Sigmoid colon (tissue), 4 donors: ENCODE data around the gene ZNF521.

Experiments
- CTCF ChIP-seq, 4 experiments: fragments of 450-650 bp in 3 of 4; fragments of 200-600 bp in 1 of 4; IDR thresholded peaks; one replicate each; pipeline ENCODE4 v1.5.1; 2016 to 2019; ENCODE audit warnings: antibody characterized with exemption in 4 of 4, mild to moderate bottlenecking in 3 of 4, moderate library complexity in 2 of 4
- POLR2A ChIP-seq, 2 donors: fragments of 450-650 bp; IDR thresholded peaks; one replicate each; pipeline ENCODE4 v1.6.1; 2016; ENCODE audit warnings: antibody characterized with exemption in 2 of 2, mild to moderate bottlenecking in 2 of 2, moderate library complexity in 2 of 2
- POLR2AphosphoS5 ChIP-seq, 4 donors: sonication (generic); formaldehyde crosslinking; IDR thresholded peaks; one replicate each; pipeline ENCODE4 v1.6.1; 2017; ENCODE audit warnings: antibody characterized with exemption in 4 of 4

- TF ChIP-seq CTCF (IDR thresholded peaks at IDR 0.05) (no peak), POLR2A (IDR thresholded peaks at IDR 0.05) (no peak), POLR2AphosphoS5 (IDR thresholded peaks at IDR 0.05) (no peak)
Measured at GRCh38 chr18:25016666-25017065, 335.3 kb downstream of the ZNF521 start.
